ENCODE data around the gene TBX1.

GRCh38 chr22:19799322-19800190 lies 39.0 kb downstream of the TBX1 start:
- TF ChIP-seq CTCF (IDR thresholded peaks at IDR 0.05; ENCODE audit: poor library complexity, severe bottlenecking) (no peak), TAF1 (IDR thresholded peaks at IDR 0.05; ENCODE audit: low read depth) (no peak), REST (IDR thresholded peaks at IDR 0.05; ENCODE audit: borderline replicate concordance) (no peak), MXI1 (conservative IDR thresholded peaks at IDR 0.05; ENCODE audit: poor library complexity, severe bottlenecking) (no peak), EZH2 (IDR thresholded peaks at IDR 0.05; ENCODE audit: borderline replicate concordance, insufficient read depth, low read length, poor library complexity, severe bottlenecking) (no peak)

Data from neural cell (in vitro differentiated cells).